Germinal center (tissue), 1 donor: ENCODE results near the gene PAX2.

ENCODE experiments used
- DNase-seq: peaks from one replicate; pipeline ENCODE4 v3.0.0; 2012; ENCODE audit warnings: mixed read lengths, low spot score

The PAX2 gene

DNA sequence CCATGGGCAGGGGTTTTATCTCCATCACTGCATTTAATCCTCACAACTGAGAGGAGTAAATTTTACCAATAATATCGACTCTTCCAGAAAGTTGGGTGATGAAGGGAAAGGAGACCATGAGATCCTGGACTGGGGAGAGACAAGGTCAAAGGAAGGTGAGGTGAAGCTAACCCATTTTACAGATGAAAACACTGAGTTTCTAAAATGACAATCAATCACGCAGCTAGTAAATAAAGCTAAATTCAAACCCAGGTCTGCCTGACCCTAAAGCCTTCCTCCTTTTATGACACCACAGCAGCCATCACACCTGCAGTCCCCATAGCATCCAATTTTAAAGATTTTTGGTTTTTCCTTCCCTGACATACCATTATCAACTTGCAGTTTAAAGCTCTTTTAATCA, 103.4 kb downstream of the PAX2 start:
- no peak for DNase-seq

DNA sequence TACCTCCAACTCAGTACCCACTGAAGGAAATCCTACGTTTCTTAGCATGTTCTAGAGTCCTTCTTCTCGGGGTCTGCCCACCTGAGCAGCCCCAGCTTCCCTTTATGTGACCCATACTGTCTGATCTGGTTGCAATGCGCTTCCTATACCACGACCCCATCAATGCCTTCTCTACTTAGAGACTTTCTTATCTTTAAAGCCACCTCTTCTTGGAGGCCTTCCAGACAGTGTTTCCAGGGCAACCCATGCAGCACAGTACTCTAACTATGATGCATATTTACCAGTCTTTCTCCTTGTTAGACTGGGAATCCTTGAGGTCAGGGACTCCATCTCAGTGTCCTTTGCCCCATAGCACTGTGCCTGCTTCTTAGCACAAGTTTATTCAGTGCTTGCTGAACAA, 112.9 kb downstream of the PAX2 start:
- DNase-seq, result no peak

DNA sequence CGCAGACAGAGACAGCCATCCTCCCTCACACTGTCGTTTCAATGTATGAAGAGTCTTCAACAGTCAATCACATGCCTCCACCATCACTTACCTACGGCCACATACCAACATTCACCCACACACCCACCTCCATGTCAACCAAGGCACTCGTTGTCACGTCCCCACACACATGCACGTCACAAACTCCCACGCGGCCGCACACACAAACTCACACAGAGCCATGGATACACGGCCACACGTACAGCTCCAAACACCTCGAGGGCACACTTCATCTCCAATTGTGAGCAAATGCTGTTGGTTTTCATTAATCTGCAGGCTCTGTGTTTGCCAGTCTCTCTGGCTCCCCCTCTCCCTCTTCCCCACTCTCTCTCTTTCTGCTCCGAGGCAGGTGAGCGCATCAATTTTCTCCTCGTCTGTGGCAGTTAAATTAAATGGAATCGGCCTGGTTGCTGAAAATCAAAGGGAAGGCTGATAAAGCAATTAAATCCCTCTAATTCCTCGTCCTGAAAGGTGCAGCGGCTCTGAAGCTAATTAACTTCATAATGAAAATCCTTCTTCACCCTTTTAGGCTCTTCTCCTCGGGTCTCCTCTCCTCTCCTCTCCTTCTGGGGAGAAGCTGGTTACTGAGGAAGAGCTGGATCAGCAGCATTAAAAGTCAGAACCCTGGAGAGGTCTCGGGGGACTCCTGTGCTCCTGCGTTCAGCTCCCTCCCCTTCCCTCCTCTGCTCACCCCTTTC, 113.5 kb downstream of the PAX2 start:
- DNase-seq, result no peak

DNA sequence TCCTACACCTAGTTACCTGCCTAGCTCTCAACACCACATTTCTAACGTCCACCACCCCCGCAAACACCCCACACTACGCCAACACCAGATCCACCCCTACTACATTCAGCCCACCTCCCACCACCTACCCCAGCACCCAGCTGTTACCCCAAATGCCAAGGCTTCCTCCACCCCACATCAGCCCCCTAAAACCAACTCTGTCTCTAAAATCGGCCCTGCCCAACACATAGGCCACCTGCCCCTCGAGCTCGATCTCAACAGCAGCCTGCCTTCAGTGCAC, 114.0 kb downstream of the PAX2 start:
- no peak for DNase-seq

DNA sequence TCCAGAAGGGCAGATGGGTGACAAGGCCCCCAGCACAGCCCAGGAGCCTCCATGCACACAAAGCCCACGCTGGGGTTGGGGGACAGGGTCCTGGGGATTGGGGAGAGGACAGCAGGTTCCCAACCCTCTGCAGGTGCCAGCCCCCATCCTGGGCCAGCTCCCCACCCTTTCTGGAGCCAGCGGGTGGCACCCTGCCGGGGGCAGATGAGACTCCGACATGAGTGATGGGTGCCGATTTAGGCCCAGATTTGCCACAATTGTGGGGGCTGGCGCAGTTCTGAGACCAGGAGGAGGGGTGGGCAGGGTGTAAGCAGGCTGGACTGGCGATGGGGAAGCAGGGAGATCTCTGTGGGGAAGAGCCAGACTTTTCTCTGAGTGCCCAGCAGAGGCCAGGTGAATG, 118.1 kb downstream of the PAX2 start:
- DNase-seq, result no peak

DNA sequence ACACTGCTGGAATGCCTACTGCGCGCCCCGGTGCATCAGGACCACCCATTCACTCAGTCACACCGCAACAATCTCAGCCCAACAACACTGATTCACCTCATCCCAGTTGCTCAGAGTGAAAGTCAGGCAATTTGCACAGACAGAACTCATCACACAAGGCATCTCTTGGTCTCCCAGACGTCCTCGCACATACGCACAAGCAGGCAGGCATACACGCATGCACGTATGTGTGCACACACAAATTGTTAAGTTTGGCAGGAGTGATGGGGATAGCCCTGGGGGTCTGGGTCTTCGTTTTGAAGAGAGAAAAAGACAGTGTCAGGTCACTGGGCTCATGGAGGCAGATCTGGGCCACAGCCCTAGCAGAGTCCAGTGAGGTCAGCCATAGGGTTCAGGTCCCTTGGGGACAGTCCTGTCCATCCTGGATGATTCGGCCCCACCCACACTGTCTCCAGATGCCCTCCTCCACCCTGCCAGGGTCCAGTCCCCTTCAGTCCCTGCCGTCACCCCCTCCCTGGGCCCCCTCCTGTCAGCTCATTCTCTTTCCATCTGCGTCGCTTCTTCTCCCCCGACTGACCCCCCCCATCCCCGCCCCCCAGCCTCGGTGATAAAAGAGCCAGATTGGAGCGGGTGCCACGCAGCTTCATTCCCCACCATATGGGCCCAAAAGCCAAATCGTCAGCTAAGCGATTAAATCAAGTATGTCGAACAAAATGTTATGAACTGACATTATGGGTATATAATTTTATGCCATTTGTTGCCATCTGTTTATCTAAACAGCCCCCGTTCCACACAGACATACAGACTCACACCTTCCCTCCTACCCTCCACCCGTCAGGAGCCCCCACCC, 118.9 kb downstream of the PAX2 start:
- DNase-seq, result no peak

DNA sequence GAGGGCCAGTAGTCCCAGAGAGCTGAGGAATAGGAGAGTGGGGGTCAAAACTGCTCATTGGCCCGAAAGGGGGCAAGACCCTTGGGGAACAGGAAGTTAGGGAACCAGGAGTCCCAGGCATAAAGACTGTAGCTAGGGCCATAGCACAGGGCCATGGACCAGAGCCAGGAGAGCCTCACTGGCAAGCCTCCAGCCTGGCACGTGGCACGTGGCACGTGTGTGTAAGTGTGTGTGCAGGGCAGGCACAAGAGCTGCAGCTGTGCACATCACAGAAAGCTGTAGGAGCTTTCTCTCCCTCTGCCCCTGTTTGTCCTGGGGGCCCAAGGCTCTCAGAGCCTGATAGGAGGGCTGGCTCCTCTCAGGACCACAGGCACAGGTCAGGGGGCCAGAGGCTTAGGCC, 119.6 kb downstream of the PAX2 start:
- DNase-seq, result no peak

DNA sequence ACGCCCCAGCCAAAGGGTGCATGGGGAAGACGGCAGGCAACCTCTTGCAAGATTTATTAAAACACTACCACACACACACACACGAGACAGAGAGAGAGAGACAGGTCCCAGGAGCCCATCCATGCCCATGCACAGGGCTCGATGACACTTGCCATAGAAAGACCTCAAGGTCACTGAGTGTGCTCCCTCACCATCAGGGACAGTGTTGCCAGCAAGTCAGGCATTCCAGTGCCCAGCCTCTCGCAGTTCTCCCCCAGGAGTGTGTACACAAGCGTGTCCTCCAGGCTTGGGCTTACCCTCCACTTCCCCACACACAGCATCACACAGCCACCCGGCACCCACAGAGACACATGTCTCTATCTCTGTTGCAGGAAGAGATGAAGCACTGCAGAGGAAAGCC, 120.6 kb downstream of the PAX2 start:
- no peak for DNase-seq

DNA sequence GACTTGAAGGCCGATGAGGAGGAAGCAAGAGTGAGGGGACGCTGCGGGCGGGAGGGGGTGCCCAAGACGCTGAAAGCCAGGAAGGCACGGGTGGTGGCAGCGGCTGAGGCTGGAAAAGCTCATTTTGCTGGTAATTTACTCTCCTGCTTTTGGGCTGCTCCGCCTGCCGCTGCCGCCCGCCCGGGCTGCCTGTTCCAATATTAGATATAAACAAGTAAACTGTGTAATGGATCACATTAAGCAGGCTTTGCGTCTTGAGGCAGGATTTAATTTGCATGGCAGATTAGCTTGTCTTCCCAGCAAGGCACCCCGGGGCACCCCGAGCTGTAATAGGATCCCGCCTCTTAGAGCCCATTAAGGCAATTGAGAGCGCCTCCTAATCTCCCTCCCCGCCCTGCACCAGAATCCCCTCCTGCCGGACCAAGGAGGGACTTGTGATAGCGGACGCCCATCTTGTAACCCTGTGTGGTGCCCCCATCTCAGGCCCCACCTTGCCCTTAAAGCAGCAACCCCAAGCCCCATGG, 121.3 kb downstream of the PAX2 start:
- no peak for DNase-seq

DNA sequence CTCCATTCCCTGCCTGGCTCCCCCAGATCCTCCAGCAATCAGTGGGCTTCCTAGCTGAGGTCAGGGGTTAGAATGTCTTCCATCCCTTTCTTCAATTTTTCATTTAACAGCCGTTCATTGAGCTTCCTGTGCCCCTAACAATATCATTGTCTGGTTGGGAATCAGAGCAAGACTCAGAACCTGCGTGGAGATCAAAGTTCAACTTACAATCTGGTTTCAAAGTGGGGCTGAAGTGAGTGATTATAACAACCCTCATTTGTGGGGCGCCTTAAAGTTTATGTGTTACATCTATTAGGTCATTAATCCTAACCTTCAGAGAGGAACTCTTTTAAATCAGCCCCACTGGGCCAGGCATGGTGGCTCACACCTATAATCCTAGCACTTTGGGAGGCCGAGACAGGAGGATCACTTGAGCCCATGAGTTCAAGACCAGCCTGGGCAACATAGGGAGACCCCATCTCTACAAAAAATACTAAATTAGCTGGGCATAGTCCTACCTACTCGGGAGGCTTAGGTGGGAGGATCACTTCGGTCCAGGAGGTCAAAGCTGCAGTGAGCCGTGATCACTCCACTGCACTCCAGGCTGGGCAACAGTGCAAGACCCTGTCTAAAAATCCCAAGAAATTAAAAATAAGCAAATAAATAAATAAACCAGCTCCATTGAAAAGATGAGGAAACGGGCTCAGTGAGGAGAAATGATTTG, 122.0 kb downstream of the PAX2 start:
- DNase-seq, result no peak

DNA sequence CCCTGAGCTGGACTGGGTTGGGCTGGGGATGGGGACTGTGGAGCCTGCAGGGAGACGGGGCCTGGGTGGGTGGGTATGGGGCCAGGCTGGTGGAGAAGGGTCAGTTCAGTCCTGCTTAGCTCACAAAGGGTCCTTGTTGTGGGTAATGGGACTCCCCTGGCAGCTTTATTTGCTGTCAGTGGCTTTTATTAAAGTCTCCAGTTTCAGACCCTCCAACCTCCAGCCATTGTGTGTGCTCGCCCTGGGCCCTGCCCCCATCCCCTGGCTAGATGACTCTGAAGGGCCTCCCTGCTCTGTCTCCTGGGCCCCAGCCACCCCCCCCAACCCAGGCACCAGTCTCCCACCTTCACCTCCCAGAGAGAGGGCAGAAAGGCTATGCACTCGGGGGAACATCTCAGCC, 123.0 kb downstream of the PAX2 start:
- no peak for DNase-seq

DNA sequence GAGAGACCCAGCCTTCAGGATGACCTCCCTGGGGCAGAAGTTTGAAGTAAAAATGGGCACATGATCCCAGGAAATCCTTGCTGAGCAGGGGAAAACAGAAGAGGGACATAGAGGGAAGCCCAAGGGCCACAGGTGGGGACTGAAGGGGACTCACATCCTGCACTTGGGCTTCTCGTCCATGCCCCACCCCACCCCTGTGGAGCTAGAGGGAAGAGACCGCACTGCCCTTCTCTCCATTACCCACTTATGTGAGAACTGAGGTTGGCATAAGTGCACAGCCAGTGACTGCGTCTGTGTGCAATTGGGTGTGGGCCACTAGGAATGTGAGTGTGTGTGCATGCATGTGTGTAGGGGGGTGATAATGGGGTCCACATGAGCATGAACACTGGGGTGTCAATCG, 124.0 kb downstream of the PAX2 start:
- no peak for DNase-seq

DNA sequence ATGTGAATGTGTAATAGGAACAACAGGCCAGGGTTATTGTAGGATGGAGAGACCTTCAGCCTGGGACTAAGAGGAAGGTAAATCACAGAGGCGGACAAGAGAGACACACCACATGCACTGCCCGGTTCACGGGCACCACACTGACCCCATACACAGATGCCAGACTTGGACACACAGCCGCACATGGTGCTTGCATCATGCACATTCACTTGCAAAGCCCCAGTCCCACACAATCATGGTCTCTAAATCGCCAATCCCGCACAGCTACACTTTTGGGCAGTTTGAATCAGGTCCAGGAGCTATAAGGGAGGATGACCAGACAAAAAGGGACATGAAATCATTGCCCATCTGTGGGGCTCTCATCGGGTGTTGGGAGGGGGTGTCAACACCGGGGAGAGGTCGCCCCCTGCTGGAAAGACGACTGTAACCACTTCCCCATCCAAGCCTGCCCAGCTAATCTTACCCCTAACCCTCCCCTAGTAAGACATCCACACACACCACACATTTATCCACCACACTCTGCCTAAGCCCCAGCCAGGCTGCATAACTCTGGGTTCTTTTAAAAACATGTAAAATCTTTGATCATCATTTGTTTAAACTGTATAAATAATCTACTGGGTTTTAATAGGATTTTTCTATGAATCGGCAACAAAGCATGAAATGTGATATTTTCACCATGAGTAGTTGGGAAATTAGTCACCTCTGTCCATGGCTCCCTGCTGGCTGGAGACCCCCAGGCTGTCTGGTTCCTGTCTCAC, 126.8 kb downstream of the PAX2 start:
- peak; percentile 78 for DNase-seq

DNA sequence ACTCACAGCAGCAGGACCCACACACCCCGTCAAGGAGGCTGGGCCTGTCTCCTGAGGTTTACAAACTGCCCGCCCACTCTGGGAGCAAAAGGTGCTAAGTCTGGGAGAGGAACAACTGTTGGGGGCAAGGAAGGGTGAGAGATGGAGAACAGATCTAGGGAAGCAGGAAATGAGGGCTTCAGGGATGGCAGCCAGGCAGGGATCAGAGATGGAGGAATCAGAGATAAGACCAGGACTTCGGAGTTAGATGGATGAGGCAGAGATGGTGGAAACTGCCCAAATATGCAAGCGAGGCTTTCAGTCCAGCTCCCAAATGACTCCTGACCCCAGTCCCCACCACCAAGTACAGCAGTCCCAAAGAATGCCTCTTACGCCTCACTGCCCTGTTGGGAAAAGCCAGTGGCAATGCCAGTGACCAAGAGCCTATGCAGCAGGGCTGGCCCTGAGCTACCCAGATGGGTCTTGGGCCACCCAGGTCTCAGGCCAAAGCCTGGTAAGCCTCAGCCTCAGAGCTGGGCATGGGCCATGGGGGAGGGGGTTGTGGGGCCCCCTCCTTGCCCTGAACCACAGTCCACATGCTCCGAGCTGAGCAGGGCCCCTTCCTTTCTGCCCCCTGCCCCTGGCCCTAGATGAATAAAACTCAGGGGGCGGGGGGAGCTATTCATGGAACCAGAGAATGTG, 127.9 kb downstream of the PAX2 start:
- DNase-seq, result no peak

DNA sequence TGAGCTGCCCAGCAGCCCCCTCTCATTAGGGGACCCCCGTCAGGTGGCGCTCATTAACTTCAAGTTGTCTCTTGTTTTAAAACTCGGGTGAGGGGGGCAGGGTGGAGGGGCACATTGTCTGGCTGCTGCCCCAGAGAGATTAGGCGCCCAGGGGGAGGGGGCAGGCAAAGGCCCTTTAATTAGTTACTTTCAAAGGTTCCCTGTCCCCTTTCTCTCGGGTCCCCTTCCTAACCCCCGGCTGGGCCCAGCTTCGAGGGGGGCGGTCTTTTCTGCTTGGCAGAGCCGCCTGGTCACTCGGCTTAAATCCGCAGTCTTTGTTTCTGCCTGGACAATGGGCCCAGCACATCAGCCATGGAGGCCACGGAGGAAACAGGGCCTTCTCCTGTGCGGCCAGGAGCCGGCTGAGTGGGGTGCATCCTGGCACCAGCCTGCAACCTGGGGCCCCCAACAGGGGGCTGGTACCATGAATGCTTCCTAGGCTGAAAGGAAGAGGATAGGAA, 128.5 kb downstream of the PAX2 start:
- DNase-seq, result no peak

DNA sequence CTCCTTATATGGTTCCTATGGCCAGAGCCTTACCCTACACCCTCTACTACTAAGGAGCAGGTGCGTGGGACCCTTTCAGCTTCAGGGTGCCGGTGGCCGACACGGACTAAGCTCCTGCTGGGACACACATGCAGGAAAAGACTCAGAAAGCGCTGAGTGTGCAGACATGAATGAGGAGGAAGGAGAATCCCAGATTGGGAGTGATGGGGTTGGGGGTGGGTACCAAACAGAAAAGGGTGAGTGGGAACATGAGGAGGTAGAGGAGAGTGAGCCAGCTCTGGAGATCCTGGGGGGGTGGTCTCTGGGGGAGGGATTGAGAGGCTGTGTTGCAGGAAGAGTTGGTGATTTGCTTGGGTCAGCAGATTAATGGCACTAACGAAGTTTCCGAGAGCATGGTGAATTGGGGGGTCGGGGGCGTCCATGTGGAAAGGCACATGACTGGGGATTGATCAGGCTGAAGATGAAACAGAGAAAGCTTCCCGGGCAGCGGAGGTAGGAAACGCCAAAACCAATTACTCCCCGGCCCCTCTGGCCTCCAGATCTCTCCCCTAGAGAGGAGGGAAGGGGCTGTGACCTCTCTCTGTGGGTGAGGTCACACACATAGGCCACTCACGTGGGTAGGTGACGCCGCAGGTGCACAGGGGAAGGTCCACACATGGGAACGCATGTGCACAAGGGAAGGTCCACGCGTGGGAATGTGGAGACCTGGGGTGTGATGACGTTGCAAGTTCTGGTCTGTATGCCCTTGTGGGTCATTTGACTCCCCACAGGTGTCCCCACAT, 129.5 kb downstream of the PAX2 start:
- no peak for DNase-seq

DNA sequence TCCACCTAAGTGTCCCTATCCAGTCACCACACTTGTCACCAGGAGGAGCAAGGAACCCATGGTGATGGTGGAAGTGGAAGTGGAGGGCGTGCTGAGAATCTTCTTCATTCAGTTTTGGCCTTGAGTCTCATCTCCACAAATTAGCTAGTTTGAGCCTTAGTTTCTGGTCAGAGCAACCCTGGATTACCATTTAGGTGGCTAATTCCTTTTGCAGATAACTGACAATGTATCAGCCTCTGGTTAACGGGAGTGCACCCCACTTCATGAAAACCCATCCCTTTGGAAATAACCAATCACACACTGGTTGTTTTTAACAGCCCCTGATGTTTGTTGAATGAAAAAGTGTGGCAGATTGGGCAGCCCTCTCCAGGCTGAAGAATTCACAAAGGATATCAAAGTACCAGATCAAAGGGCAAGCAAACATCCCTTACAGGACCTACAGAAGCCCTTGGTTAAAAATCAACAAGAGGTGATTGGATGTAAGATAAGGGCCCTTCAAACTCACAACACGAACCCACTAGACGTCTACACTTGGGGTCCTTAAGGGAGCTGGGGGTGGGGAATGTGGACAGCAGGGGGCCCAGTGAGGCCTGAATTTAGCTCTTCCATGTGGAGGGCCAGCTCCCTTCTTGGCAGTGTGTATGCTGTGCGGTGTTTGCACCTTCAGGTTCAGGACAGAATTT, 130.2 kb downstream of the PAX2 start:
- no peak for DNase-seq

DNA sequence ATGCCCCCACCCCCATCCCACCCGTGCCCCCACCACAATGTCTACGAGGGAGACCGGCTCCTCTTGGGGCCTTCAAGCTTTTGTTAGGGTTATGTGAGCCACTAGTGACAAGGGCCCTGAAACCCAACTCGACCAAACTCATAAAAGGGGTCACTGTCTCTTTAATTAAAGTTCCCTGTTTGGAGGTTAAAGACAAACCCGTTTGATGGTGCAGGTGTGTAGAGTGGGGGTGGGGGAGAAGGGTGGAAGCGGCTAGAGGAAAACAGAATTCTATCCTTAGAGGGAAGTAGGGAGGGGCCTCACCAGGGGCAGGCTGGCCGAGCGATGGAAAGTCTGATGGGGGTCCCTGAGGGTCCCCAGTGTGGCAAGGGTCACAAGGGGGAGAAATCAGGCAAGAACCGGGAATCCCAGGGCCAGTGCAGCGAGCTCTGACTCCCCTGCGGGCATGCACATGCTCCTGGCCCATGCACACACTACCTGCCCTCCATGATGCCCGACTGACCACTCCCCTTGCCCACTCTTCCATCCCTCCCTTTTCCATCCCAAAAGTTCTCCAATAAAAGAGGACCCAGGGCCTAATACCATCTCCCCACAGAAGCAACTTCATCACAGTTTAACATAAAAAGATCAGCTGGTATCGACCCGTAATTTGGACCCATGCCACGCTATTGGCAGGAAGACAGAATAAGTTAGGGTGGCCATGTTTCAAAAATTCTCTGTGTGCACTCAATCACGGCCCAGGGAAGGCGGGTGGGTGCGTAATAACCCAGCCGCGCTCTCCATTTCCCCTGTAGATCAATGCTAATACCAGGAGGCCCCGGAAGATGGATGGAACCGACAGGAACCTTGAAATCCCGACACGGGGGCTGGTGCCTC, 131.4 kb downstream of the PAX2 start:
- no peak for DNase-seq

DNA sequence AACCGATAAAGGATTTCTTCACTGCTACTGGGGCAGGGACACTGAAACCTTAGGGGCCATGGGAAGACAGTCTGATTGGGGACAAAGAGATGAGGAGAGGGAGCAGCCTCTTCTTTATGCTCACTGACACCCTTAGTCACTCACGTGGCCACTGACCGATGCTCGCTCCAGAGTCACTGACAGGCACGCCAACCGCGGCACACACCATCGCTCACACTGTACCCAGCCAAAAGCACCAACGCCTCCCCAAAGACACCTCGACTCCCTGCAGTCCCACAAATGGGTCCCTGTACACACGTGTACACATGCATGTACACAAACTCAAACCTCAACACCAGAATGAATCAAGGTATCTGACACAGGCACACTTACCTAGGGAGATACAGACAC, 132.1 kb downstream of the PAX2 start:
- no peak for DNase-seq
